Right atrium auricular region (tissue), 2 donors: Measurements from ENCODE around the gene LRRC1. TPM values are rescaled to one million over a fixed set of nuclear protein-coding genes. Genes with fewer than 3 reads are reported as not detected.

Experiments used
- DNase-seq: peaks from one replicate; pipeline ENCODE4 v3.0.0-alpha.2; 2019; ENCODE audit warnings: low spot score
- H3K27ac ChIP-seq, 2 donors: fragments of 200-600 bp; sonication (generic); 1 replicate in 1 of 2; 2 replicates in 1 of 2; pipeline ENCODE4 v1.5.1; 2016 to 2019
- H3K27me3 ChIP-seq, 2 donors: fragments of 200-600 bp; sonication (generic); one replicate each; pipeline versions ENCODE4 v1.5.1 to v1.6.0; 2017 to 2019
- H3K36me3 ChIP-seq: fragments of 200-600 bp; sonication (generic); one replicate; pipeline ENCODE4 v1.5.1; 2016
- H3K4me1 ChIP-seq, 2 donors: fragments of 200-600 bp; sonication (generic); one replicate each; pipeline versions ENCODE4 v1.5.1 to v1.6.0; 2017 to 2019
- H3K4me3 ChIP-seq, 2 donors: fragments of 200-600 bp; sonication (generic); 1 replicate in 1 of 2; 2 replicates in 1 of 2; pipeline ENCODE4 v1.5.1; 2017 to 2019; ENCODE audit warnings: mild to moderate bottlenecking in 1 of 2, moderate library complexity in 1 of 2
- H3K9me3 ChIP-seq, 2 donors: fragments of 200-600 bp; sonication (generic); one replicate each; pipeline ENCODE4 v1.5.1; 2019
- total RNA-seq, 2 donors: library from RNA; depleted of rRNA; stranded (reverse); fragments of >200 nt; gene quantifications; one replicate each; pipeline ENCODE4 v1.1.0, GENCODE V29; 2016
- TF ChIP-seq, protein P1 (sequence below), 2 donors: fragments of 200-600 bp; sonication (generic); IDR thresholded peaks; one replicate each; pipeline ENCODE4 v1.5.1; 2019; ENCODE audit warnings: antibody characterized with exemption in 2 of 2

LRRC1 gene
- total RNA-seq, 2 donors from 2014 or later, result 5.3 to 6.1 TPM

- no peaks in the 10 kb centered on the region for H3K36me3 ChIP-seq
- no peaks in the 10 kb centered on the region for H3K4me1 ChIP-seq
- no peak for DNase-seq
- H3K9me3 ChIP-seq, result no peaks in the 10 kb centered on the region
- no peak overlapping the region for H3K27ac ChIP-seq
- no peaks in the 10 kb centered on the region for H3K27me3 ChIP-seq
- no peak overlapping the region for H3K4me3 ChIP-seq
- TF ChIP-seq, protein P1, sequence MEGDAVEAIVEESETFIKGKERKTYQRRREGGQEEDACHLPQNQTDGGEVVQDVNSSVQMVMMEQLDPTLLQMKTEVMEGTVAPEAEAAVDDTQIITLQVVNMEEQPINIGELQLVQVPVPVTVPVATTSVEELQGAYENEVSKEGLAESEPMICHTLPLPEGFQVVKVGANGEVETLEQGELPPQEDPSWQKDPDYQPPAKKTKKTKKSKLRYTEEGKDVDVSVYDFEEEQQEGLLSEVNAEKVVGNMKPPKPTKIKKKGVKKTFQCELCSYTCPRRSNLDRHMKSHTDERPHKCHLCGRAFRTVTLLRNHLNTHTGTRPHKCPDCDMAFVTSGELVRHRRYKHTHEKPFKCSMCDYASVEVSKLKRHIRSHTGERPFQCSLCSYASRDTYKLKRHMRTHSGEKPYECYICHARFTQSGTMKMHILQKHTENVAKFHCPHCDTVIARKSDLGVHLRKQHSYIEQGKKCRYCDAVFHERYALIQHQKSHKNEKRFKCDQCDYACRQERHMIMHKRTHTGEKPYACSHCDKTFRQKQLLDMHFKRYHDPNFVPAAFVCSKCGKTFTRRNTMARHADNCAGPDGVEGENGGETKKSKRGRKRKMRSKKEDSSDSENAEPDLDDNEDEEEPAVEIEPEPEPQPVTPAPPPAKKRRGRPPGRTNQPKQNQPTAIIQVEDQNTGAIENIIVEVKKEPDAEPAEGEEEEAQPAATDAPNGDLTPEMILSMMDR (IDR thresholded peaks at IDR 0.05), result no peak
Observed at GRCh38 chr6:53956804-53957203, 162.0 kb downstream of the LRRC1 start.

DNA sequence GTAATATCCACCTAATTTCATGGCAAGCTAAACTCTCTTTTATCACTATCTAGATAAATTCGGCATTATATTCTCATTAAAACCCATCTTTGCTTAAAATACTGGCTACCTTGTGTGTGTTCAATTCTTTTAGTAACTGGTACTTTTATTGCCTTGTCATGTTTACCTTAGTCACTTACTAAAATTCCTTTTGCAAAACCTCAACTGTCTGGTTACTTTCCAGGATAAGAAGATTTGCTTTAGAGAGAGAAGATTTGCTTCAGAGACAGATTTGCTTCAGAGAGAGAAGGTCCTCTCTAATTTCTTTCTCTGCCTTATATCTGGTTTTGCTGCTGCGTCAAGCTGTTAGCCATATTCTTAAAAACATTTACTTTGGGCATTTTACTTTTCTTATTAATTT, 164.9 kb downstream of the LRRC1 start:
- no peak for DNase-seq
- Histone ChIP-seq H3K4me3 (no peak overlapping the region), H3K27me3 (no peaks in the 10 kb centered on the region), H3K4me1 (no peaks in the 10 kb centered on the region), H3K9me3 (no peaks in the 10 kb centered on the region), H3K27ac (no peak overlapping the region), H3K36me3 (no peaks in the 10 kb centered on the region)
- TF ChIP-seq, protein P1 (IDR thresholded peaks at IDR 0.05), result no peak

- DNase-seq, result no peak
- Histone ChIP-seq H3K9me3 (no peaks in the 10 kb centered on the region), H3K4me3 (no peak overlapping the region), H3K27me3 (no peaks in the 10 kb centered on the region), H3K27ac (no peak overlapping the region), H3K36me3 (no peaks in the 10 kb centered on the region), H3K4me1 (no peaks in the 10 kb centered on the region)
- TF ChIP-seq, protein P1 (IDR thresholded peaks at IDR 0.05), result no peak
Observed at GRCh38 chr6:53960311-53960710, 165.5 kb downstream of the LRRC1 start.

GRCh38 chr6:53961679-53962370, 167.0 kb downstream of the LRRC1 start:
- Histone ChIP-seq H3K4me1 (no peaks in the 10 kb centered on the region), H3K4me3 (no peak overlapping the region), H3K9me3 (no peaks in the 10 kb centered on the region), H3K27me3 (no peaks in the 10 kb centered on the region), H3K36me3 (no peaks in the 10 kb centered on the region), H3K27ac (no peak overlapping the region)
- TF ChIP-seq, protein P1 (IDR thresholded peaks at IDR 0.05), result no peak
- no peak for DNase-seq

DNA sequence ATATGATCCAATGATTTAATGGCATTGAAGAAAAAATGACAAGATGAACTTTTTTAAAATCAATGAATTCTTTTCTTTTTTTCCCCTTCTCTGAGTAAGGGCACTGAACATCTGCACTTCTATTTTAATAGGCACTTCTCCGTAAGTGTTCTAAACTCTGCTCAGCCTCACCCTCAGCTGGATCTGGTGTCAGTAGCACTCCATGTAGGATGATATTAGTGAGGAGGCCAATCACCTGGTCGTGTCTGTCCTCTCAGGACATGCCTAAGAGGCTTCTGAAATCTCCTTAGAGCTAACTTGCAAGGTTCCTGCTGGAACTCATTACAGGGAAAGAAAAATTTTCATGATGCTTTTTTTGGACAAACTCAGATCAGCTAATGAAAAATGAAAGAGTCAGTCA, 167.8 kb downstream of the LRRC1 start:
- H3K27me3 ChIP-seq, result no peaks in the 10 kb centered on the region
- no peaks in the 10 kb centered on the region for H3K9me3 ChIP-seq
- TF ChIP-seq, protein P1 (IDR thresholded peaks at IDR 0.05), result no peak
- H3K4me1 ChIP-seq, result no peaks in the 10 kb centered on the region
- no peak overlapping the region for H3K27ac ChIP-seq
- no peak for DNase-seq
- no peak overlapping the region for H3K4me3 ChIP-seq
- H3K36me3 ChIP-seq, result no peaks in the 10 kb centered on the region

GRCh38 chr6:53967415-53967814, 172.6 kb downstream of the LRRC1 start:
- TF ChIP-seq, protein P1 (IDR thresholded peaks at IDR 0.05), result no peak
- no peaks in the 10 kb centered on the region for H3K27me3 ChIP-seq
- no peak for DNase-seq
- H3K9me3 ChIP-seq, result no peaks in the 10 kb centered on the region
- no peak overlapping the region for H3K27ac ChIP-seq
- H3K4me1 ChIP-seq, result no peaks in the 10 kb centered on the region
- H3K4me3 ChIP-seq, result no peak overlapping the region
- H3K36me3 ChIP-seq, result no peaks in the 10 kb centered on the region
